ENCODE results near the gene SEC14L6. TPM values are rescaled to one million over a fixed set of nuclear protein-coding genes. Genes with fewer than 3 reads are reported as not detected.
A peak's percentile ranks its signal among the peaks of the same experiment; 100 is the strongest.

The SEC14L6 gene
- total RNA-seq, 6 experiments from 2014 or later, result 0.06 to 0.39 (median 0.12) TPM; not detected in 1

- intact Hi-C loops (cut with DNase I), result no loop called here
- no peak for TF ChIP-seq CTCF (IDR thresholded peaks at IDR 0.05)
- no peak for TF ChIP-seq POLR2A (IDR thresholded peaks at IDR 0.05)
- Histone ChIP-seq H3K27me3 (no peaks in the 10 kb centered on the region), H3K4me3 (no peak overlapping the region), H3K36me3 (peaks cover 0 to 72% (median 46%) of the 10 kb centered on the region in 4 donors), H3K4me1 (peaks cover 0 to 10% (median 5%) of the 10 kb centered on the region in 4 donors), H3K9me3 (no peaks in the 10 kb centered on the region), H3K27ac (no peak overlapping the region)
- WGBS (ENCODE audit: insufficient coverage, low coverage, low lambda C conversion rate, missing lambda C conversion rate), result 84% methylated on average over 4 of the region's 8 CpGs
- ATAC-seq, result no peak
- DNase-seq, result no peak
Measured at GRCh38 chr22:30586414-30586813, 39.9 kb upstream of the SEC14L6 start.

- no peaks in the 10 kb centered on the region for H3K9me3 ChIP-seq
- no peak overlapping the region for H3K27ac ChIP-seq
- peaks cover 0 to 91% (median 55%) of the 10 kb centered on the region in 4 donors for H3K36me3 ChIP-seq
- no peak for ATAC-seq
- H3K27me3 ChIP-seq, result no peaks in the 10 kb centered on the region
- no peak overlapping the region for H3K4me3 ChIP-seq
- H3K4me1 ChIP-seq, result no peaks in the 10 kb centered on the region
- no peak for TF ChIP-seq POLR2A (IDR thresholded peaks at IDR 0.05)
- TF ChIP-seq CTCF (IDR thresholded peaks at IDR 0.05), result no peak
- intact Hi-C loops (cut with DNase I), result no loop called here
- WGBS (ENCODE audit: insufficient coverage, low coverage, low lambda C conversion rate, missing lambda C conversion rate), result 80% methylated on average over 8 of the region's 15 CpGs
- DNase-seq, result no peak
Measured at GRCh38 chr22:30584441-30584840, 37.9 kb upstream of the SEC14L6 start.

- ATAC-seq, result peak in 1 of 4 donors; percentile 6
- peaks cover 0 to 94% (median 55%) of the 10 kb centered on the region in 4 donors for H3K36me3 ChIP-seq
- no peak overlapping the region for H3K4me3 ChIP-seq
- no peak for DNase-seq
- no peaks in the 10 kb centered on the region for H3K9me3 ChIP-seq
- 68% methylated on average over 4 of the region's 13 CpGs for WGBS (ENCODE audit: insufficient coverage, low coverage, low lambda C conversion rate, missing lambda C conversion rate)
- H3K27ac ChIP-seq, result no peak overlapping the region
- no peaks in the 10 kb centered on the region for H3K27me3 ChIP-seq
- intact Hi-C loops (cut with DNase I), result no loop called here
- no peaks in the 10 kb centered on the region for H3K4me1 ChIP-seq
- TF ChIP-seq CTCF (IDR thresholded peaks at IDR 0.05), result no peak
- TF ChIP-seq POLR2A (IDR thresholded peaks at IDR 0.05), result no peak
Measured at GRCh38 chr22:30582788-30583545, 36.4 kb upstream of the SEC14L6 start.

GRCh38 chr22:30582051-30582450 is 35.5 kb upstream of the SEC14L6 start:
- DNase-seq, result no peak
- TF ChIP-seq CTCF (IDR thresholded peaks at IDR 0.05) (no peak), POLR2A (IDR thresholded peaks at IDR 0.05) (no peak)
- ATAC-seq, result no peak

More at GRCh38 chr22:30582051-30582450, 35.5 kb upstream of the SEC14L6 start:
- Histone ChIP-seq H3K27me3 (no peaks in the 10 kb centered on the region), H3K36me3 (peaks cover 0 to 94% (median 47%) of the 10 kb centered on the region in 4 donors), H3K4me1 (no peaks in the 10 kb centered on the region), H3K4me3 (no peak overlapping the region), H3K27ac (no peak overlapping the region), H3K9me3 (no peaks in the 10 kb centered on the region)
- intact Hi-C loops (cut with DNase I), result no loop called here
- WGBS (ENCODE audit: insufficient coverage, low coverage, low lambda C conversion rate, missing lambda C conversion rate), result no CpG with 5 or more reads among the region's 6 CpGs
